Mammary epithelial cell (primary cell): ENCODE results near the gene PRODH.
"Not testable (repeated sequence)": the region's sequence is repeated elsewhere in the genome, so short reads cannot be mapped to it uniquely, and the experiment has no call there.

ENCODE experiments used
- CTCF ChIP-seq, 2 donors: IDR thresholded peaks in 1 of 2; conservative IDR thresholded peaks in 1 of 2; 2 replicates each; pipeline ENCODE4 v1.5.1; 2011 to 2012; ENCODE audit warnings: inconsistent platforms in 2 of 2, low read length in 2 of 2, mild to moderate bottlenecking in 2 of 2, control low read depth in 1 of 2, low read depth in 1 of 2; ENCODE audit not compliant: insufficient read depth in 1 of 2; ENCODE audit errors: extremely low read depth in 1 of 2
- EZH2 ChIP-seq: IDR thresholded peaks from 2 replicates; pipeline ENCODE4 v1.6.1; 2012; ENCODE audit warnings: low read length, inconsistent platforms, borderline replicate concordance

GRCh38 chr22:18956121-18956895 lies 20.2 kb upstream of the PRODH start:
- not testable (repeated sequence) for TF ChIP-seq CTCF (conservative IDR thresholded peaks at IDR 0.05 in 1 of 2, IDR thresholded peaks at IDR 0.05 in 1 of 2; ENCODE audit: extremely low read depth in 1 of 2, insufficient read depth in 1 of 2, low read depth in 1 of 2, low read length in 2 of 2); EZH2
